CD14-positive monocyte (primary cell): Measurements from ENCODE around the gene ZNF554. TPM values are rescaled to one million over a fixed set of nuclear protein-coding genes. Genes with fewer than 3 reads are reported as not detected.
A peak's percentile ranks its signal among the peaks of the same experiment; 100 is the strongest.

Source experiments
- DNase-seq, 3 donors: peaks; one replicate each; pipeline ENCODE4 v3.0.0-alpha.2; 2011 to 2022
- H2AFZ ChIP-seq: 2 replicates; pipeline ENCODE4 v1.6.0; 2012; ENCODE audit warnings: mild to moderate bottlenecking, low read depth, low read length, inconsistent platforms; ENCODE audit not compliant: insufficient read depth, poor library complexity, severe bottlenecking
- H3K27ac ChIP-seq, 2 donors: 1 replicate in 1 of 2; 2 replicates in 1 of 2; pipeline ENCODE4 v1.5.1; 2012 to 2013; ENCODE audit warnings: low read length in 2 of 2, control low read depth in 1 of 2, inconsistent platforms in 1 of 2, low read depth in 1 of 2, mild to moderate bottlenecking in 1 of 2
- H3K27me3 ChIP-seq, 2 donors: one replicate each; pipeline versions ENCODE4 v1.6.0 to v1.6.1; 2011 to 2013; ENCODE audit warnings: low read length in 2 of 2; ENCODE audit not compliant: control insufficient read depth in 2 of 2, insufficient read depth in 2 of 2
- H3K36me3 ChIP-seq, 2 donors: replicated peaks in 1 of 2; 1 replicate in 1 of 2; 2 replicates in 1 of 2; pipeline versions ENCODE4 v1.5.1 to v1.6.1; 2012 to 2013; ENCODE audit warnings: low read length in 2 of 2, control low read depth in 1 of 2, inconsistent platforms in 1 of 2, mild to moderate bottlenecking in 1 of 2; ENCODE audit not compliant: insufficient read depth in 2 of 2, control insufficient read depth in 1 of 2
- H3K4me1 ChIP-seq, 2 donors: 1 replicate in 1 of 2; 2 replicates in 1 of 2; pipeline versions ENCODE4 v1.5.1 to v1.6.1; 2012 to 2013; ENCODE audit warnings: low read length in 2 of 2, control low read depth in 1 of 2, inconsistent platforms in 1 of 2, mild to moderate bottlenecking in 1 of 2, moderate library complexity in 1 of 2; ENCODE audit not compliant: insufficient read depth in 2 of 2, control insufficient read depth in 1 of 2
- H3K4me2 ChIP-seq: replicated peaks from 2 replicates; pipeline ENCODE3; 2012; ENCODE audit warnings: low read length, moderate library complexity, mild to moderate bottlenecking; ENCODE audit not compliant: poor library complexity, severe bottlenecking; ENCODE audit errors: extremely low read depth
- H3K4me3 ChIP-seq, 3 experiments: fragments of 200-600 bp in 1 of 3; sonication (generic) in 1 of 3; replicated peaks in 1 of 3; 1 replicate in 2 of 3; 2 replicates in 1 of 3; pipeline ENCODE4 v1.5.1; 2011 to 2013; ENCODE audit warnings: low read length in 3 of 3, mild to moderate bottlenecking in 3 of 3, control low read depth in 2 of 3, low read depth in 2 of 3, inconsistent platforms in 1 of 3, moderate library complexity in 1 of 3
- H3K79me2 ChIP-seq: 2 replicates; pipeline ENCODE4 v1.6.0; 2012; ENCODE audit warnings: mild to moderate bottlenecking, control low read depth, inconsistent platforms, low read length, moderate library complexity; ENCODE audit not compliant: insufficient read depth
- H3K9ac ChIP-seq: 2 replicates; pipeline ENCODE4 v1.6.0; 2017; ENCODE audit warnings: low read length, mild to moderate bottlenecking; ENCODE audit not compliant: insufficient read depth, poor library complexity, severe bottlenecking
- H3K9me3 ChIP-seq, 2 donors: replicated peaks in 1 of 2; 1 replicate in 1 of 2; 2 replicates in 1 of 2; pipeline versions ENCODE4 v1.5.1 to v1.6.1; 2012 to 2013; ENCODE audit warnings: low read length in 2 of 2, control low read depth in 1 of 2; ENCODE audit not compliant: control insufficient read depth in 1 of 2, insufficient read depth in 1 of 2
- H4K20me1 ChIP-seq: 2 replicates; pipeline ENCODE4 v1.6.0; 2012; ENCODE audit warnings: mild to moderate bottlenecking, low read length, control low read depth, moderate library complexity; ENCODE audit not compliant: insufficient read depth
- H3K27ac Mint-ChIP-seq, 7 donors: one replicate each; pipeline ENCODE4 v1.8.0; 2020; ENCODE audit warnings: mild to moderate bottlenecking in 7 of 7, mixed read lengths in 7 of 7, moderate library complexity in 6 of 7, inconsistent platforms in 2 of 7
- H3K27me3 Mint-ChIP-seq, 3 donors: one replicate each; pipeline ENCODE4 v1.8.0; 2021 to 2022; ENCODE audit warnings: low read depth in 3 of 3, mild to moderate bottlenecking in 3 of 3, mixed read lengths in 3 of 3, moderate library complexity in 3 of 3, inconsistent platforms in 1 of 3
- H3K36me3 Mint-ChIP-seq, 2 donors: one replicate each; pipeline ENCODE4 v1.8.0; 2020; ENCODE audit warnings: mixed read lengths in 2 of 2, inconsistent platforms in 1 of 2, mild to moderate bottlenecking in 1 of 2
- H3K4me1 Mint-ChIP-seq: one replicate; pipeline ENCODE4 v1.8.0; 2020; ENCODE audit warnings: mild to moderate bottlenecking, mixed read lengths
- H3K4me3 Mint-ChIP-seq, 2 donors: one replicate each; pipeline ENCODE4 v1.8.0; 2020; ENCODE audit warnings: mild to moderate bottlenecking in 2 of 2, mixed read lengths in 2 of 2, moderate library complexity in 1 of 2
- H3K9me3 Mint-ChIP-seq, 7 donors: one replicate each; pipeline ENCODE4 v1.8.0; 2020 to 2022; ENCODE audit warnings: mixed read lengths in 7 of 7, mild to moderate bottlenecking in 6 of 7, moderate library complexity in 6 of 7, inconsistent platforms in 2 of 7
- CTCF ChIP-seq: fragments of 200-600 bp; IDR thresholded peaks from one replicate; pipeline ENCODE4 v1.8.0; 2022; ENCODE audit warnings: antibody characterized with exemption, mild to moderate bottlenecking
- WGBS: methylation state at CpG from one replicate; pipeline ENCODE4 v1.1.5; 2013; ENCODE audit warnings: missing lambda C conversion rate; ENCODE audit not compliant: insufficient coverage; 5-methylcytosine and 5-hydroxymethylcytosine counted together
- intact Hi-C, 2 donors: fragments of 100-400 bp; cut with micrococcal nuclease; formaldehyde crosslinking; loops; one replicate each; pipeline versions ENCODE4 v1.15.0 to v1.15.1; 2023
- polyA plus RNA-seq, 3 donors: library from polyadenylated mRNA; depleted of rRNA in 1 of 3; unstranded in 2 of 3; stranded (reverse) in 1 of 3; fragments of 300-500 nt in 2 of 3; fragments of >200 nt in 1 of 3; fragmentation: Illumina TruSeq in 2 of 3; gene quantifications; 1 replicate in 2 of 3; 2 replicates in 1 of 3; pipeline ENCODE4 v1.2.3, GENCODE V29; 2012 to 2021

ZNF554 gene
- polyA plus RNA-seq, 3 donors: 0.79 to 1.7 (median 0.91) TPM

- Histone ChIP-seq H3K36me3 (peaks cover 34 to 49% of the 10 kb centered on the region in 2 donors), H4K20me1 (no peaks in the 10 kb centered on the region), H3K4me1 (peaks cover 9% of the 10 kb centered on the region in 2 donors), H2AFZ (no peak overlapping the region), H3K9ac (no peak overlapping the region), H3K4me2 (no peak overlapping the region), H3K4me3 (peak overlapping the region in 1 of 3 experiments; percentile 43), H3K27ac (no peak overlapping the region), H3K79me2 (peaks cover 10% of the 10 kb centered on the region), H3K9me3 (peaks cover 69 to 89% of the 10 kb centered on the region in 2 donors), H3K27me3 (no peaks in the 10 kb centered on the region)
- H3K4me3 Mint-ChIP-seq: no peak overlapping the region
- peaks cover 59 to 97% (median 89%) of the 10 kb centered on the region in 7 donors for H3K9me3 Mint-ChIP-seq
- no CpG with 5 or more reads among the region's 10 CpGs for WGBS
- H3K27me3 Mint-ChIP-seq: peaks cover 0 to 2% (median 0%) of the 10 kb centered on the region in 3 donors
- intact Hi-C loops: no loop called here
- no peak for TF ChIP-seq CTCF
- no peak overlapping the region for H3K27ac Mint-ChIP-seq
- DNase-seq: no peak
- H3K36me3 Mint-ChIP-seq: peaks cover 41 to 65% of the 10 kb centered on the region in 2 donors
- peaks cover 11% of the 10 kb centered on the region for H3K4me1 Mint-ChIP-seq
Measured at GRCh38 chr19:2852598-2852997, 32.9 kb downstream of the ZNF554 start.

- Mint-ChIP-seq H3K36me3 (peaks cover 38 to 60% of the 10 kb centered on the region in 2 donors), H3K27me3 (peaks cover 0 to 2% (median 0%) of the 10 kb centered on the region in 3 donors), H3K4me3 (no peak overlapping the region), H3K9me3 (peaks cover 61 to 97% (median 90%) of the 10 kb centered on the region in 7 donors), H3K27ac (no peak overlapping the region), H3K4me1 (peaks cover 11% of the 10 kb centered on the region)
- intact Hi-C loops: no loop called here
- no peak for DNase-seq
- Histone ChIP-seq H4K20me1 (no peaks in the 10 kb centered on the region), H3K4me2 (no peak overlapping the region), H3K79me2 (peaks cover 7% of the 10 kb centered on the region), H3K9ac (no peak overlapping the region), H3K27ac (no peak overlapping the region), H3K4me3 (peak overlapping the region in 1 of 3 experiments; percentile 43), H3K4me1 (peaks cover 9% of the 10 kb centered on the region in 2 donors), H2AFZ (no peak overlapping the region), H3K36me3 (peaks cover 34 to 49% of the 10 kb centered on the region in 2 donors), H3K27me3 (no peaks in the 10 kb centered on the region), H3K9me3 (peaks cover 69 to 94% of the 10 kb centered on the region in 2 donors)
- 100% methylated on average over 5 of the region's 11 CpGs for WGBS
- no peak for TF ChIP-seq CTCF
Measured at GRCh38 chr19:2853015-2853606, 33.4 kb downstream of the ZNF554 start.
